Stromal cell of bone marrow (primary cell): ENCODE results near the gene HRH3.

Experiments used
- DNase-seq: peaks from one replicate; pipeline ENCODE4 v3.0.0-alpha.2; 2012; ENCODE audit warnings: low read depth

HRH3 gene

DNA sequence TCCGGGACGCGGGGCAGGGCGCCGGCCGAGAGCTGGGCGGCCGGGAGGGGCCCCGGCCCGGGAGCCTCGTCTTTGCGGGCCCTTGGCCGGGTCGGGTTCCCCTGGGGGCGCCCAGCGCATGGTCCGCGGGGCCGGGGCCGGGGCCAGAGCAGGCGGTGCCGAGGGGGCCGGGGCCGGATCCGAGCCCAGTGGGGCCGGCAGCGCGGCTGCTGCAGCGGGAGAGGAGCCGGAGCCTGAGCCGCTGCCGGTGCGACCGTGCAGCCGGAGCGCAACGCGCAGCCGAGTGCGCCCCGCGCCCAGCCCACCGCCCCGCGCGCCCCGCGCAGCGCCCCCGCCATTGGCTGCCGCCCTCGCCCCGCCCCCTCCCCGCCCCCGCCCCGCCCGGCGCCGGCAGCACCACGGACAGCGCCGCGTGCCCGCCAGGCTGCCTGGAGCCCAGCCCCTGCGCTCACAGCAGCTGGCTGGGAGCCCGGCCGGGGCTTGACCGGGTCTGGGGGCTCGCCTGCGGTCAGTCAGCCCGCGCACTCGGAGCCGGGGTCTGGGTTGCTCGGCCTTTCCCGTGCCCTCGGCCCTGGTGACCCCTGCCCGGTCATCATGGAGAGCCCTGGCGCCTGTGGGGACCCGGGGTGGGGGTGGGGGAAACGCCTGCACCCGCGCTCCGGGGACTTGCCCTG lies at the start of gene HRH3:
HRH3 (minus strand) TSS at position 287 of the 674 bp plus-strand sequence. CDS start 308 bp downstream, outside the sequence.
- no peak for DNase-seq

DNA sequence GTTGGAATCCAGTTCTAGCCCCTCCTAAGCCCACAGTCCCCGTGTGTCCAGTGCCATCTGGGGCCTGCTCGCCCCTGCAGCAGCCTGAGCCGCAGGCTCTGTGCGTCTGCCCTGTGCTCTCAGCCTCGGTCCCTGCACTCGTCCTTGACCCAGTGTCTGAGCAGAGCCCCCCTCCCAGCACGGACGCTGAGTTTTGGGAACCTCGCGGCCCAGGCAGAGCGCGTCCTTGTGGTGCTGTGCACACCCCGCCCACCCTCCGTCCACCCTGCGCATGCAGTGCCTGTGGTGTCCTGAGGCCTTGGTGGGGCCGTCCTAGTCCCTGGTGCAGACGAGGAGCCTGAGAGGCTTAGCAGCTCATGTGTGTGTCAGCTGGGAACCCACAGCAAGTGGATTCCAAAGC lies 49.8 kb upstream of the HRH3 start:
- DNase-seq, result no peak

DNA sequence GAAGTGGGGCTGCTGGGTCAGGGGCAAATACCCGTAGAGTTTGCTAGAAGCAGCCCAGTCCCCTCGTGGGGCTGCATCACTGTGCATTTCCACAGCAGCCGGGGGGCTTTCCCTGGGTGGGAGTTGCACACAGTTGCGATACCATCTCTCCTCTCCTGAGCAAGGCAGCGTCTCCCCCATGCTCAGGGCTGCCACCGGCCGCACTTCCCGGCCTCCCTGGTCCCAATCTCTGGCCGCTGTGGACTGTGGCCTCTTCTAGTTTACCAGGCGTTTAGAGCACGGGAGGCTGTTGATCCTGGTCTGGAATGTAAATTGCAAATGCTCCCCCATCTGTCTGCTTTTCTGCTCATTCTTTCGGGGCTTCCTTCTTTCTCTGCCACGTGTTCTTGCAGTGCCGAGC lies 49.3 kb upstream of the HRH3 start:
- no peak for DNase-seq

- no peak for DNase-seq
These were observed 48.3 kb upstream of the HRH3 start for GRCh38 chr20:62268228-62268900.

GRCh38 chr20:62267543-62267942 lies 47.5 kb upstream of the HRH3 start:
- no peak for DNase-seq

DNA sequence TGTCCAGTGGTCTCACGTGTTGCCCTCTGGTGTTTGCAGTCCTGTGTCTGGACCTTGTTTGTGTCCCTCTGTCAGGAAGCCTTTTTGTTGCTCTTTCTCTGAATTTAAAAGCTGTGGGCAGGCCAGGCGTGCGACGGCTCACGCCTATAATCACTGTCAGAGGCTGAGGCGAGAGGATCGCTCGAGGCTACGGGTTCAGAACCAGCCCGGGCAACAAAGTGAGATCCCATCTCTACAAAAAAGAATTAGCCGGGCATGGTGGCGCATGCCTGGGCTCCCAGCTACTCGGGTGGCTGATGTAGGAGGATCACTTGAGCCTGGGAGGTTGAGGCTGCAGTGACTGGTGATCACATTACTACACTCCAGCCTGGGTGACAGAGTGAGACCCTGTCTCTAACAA lies 46.8 kb upstream of the HRH3 start:
- DNase-seq, result no peak

DNA sequence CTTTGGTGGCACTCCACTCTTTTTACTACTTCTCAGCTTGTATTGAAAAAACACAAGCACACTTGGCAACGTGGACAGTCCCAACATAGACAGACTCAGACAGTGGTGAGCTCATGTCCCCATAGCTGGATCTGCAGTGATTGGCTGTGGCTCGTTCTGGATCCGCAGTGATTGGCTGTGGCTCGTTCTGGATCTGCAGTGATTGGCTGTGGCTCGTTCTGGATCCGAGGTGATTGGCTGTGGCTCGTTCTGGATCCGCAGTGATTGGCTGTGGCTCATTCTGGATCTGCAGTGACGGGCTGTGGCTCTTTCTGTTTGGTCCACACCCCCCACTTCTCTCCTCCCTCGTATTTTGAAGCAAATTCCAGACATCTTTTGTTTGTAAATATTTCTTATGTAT lies 46.3 kb upstream of the HRH3 start:
- DNase-seq, result no peak

DNA sequence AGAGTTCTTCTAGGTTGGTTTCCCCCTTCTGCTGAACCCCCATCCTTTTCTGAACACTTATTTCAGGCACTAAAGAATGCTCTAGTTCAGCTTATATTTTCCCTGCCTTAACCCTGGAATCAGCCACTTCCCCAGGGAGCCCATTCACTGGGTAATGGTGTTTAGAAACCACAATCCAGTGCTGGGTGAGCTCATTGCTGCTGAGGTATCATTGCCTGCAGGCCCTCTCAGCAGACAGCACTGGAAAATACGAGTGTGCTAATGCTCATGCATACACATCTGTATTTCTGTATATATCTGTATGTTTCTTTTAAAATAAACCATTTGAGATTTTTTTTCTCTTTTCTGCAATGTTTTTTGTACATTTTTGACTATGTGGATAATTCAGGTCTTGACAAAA lies 45.3 kb upstream of the HRH3 start:
- DNase-seq, result no peak

- DNase-seq, result no peak
These were observed 43.3 kb upstream of the HRH3 start for GRCh38 chr20:62263396-62263795.

- no peak for DNase-seq
These were observed 42.0 kb upstream of the HRH3 start for GRCh38 chr20:62262064-62262463.

DNA sequence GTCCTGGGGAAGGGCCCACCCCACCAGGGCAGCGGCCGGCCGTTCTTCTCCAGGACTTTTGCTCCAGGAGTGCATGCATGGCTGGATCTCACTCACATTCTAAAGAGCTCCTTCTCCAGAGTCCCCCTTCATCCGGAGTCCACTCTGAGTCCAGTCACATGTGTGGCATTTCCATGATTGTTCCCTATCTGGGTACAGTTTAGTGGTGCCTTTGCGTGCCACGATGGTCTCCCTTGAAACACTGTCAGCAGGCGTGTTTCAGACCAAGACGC lies 39.2 kb upstream of the HRH3 start:
- no peak for DNase-seq

- peak; percentile 73 for DNase-seq
These were observed 38.6 kb upstream of the HRH3 start for GRCh38 chr20:62258499-62259293.

DNA sequence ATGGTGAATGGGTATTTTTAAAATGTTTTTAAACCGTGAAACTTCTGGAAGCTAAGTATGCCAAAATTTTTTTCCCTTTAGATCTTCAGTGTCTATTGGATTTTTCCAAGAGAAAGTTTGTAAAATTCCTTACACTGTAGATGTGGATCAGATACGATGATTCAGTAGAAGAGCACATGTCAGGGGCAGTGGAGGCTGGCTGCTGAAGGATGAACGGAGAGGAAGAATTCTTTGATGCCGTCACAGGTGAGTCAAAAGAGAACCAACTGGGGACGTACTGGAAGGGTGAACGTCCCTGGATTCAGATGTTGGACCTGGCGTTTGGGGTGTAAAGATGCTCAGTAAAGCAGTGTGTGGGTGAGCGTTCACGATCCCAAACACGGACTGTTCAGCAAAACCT lies 35.9 kb upstream of the HRH3 start:
- DNase-seq, result no peak

DNA sequence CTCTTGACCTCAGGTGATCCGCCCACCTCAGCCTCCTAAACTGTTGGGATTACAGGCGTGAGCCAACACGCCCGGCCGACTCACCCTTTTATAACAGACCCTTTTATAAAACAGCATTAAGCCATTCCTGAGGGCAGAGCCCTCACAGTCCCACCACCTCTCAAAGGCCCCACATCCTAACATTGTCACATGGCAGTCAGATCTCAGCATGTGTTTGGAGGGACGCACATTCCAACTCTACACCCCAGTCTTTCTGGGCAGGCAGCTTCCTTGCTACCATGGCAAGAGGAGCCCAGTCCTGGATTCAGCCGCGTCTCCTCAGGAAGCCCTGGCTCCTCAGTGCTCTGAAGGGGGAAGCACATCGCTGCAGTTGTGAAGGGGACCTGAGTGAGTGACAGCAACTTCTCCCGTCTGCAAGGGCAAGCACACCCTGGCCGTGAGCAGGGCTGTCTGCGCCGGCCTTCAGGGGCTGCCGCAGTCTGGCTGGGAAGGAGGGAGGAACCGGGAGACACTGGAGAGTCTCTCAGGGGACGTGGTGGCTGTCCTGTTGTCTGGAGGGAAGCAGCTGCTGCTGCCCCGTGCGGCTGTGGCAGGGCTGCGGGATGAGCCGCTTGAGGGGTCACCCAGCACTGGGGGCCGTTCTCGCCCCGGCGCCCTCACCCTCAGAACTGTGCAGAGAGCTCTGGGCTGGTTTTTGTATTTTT lies 34.1 kb upstream of the HRH3 start:
- DNase-seq, result no peak

DNA sequence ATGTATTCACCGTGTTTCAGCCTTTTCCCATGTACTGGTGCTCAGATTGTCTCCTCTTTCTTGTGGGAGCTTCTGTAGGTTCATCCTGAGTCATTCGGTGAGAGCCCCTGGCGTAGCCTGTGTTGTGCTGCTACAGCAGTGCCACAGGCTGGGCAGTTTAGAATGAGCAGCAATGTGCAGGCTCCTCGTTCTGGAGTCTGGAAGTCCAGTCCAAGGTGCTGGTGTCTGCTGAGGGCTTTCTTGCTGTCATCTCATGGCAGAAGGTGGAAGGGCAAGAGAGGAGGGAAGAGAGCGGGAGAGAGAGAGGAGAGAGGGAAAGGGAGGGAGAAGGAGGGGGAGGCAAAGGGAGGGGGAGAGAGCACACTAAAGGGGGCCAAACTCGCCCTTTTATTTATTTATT lies 33.3 kb upstream of the HRH3 start:
- DNase-seq, result no peak

DNA sequence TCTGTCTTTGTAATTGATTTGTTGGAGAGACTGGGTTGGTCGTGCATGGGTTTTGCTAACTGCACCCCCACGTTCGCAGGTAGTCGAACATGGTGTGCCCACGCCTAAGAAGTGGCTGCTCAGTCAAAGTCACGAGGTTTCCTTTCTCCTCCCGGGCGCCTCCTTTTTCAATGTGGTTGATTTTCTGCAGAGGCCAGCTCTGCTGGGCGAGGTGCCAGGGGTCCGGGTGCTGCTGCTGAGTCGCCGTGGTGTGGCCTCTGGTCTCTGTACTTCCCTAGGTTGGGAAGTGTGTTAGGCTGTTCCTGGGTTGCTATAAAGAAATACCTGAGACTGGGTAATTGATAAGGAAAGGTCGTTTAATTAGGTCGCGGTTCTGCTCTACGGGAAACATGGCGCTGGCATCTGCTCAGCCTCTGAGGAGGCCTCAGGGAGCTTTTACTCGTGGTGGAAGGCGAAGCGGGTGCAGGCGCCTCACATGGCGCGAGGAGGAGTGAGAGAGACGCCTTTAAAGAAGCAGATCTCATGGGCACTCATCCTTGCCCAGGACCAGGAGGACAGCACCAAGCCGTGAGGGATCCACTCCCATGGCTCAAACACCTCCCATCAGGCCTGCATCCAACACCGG lies 32.4 kb upstream of the HRH3 start:
- no peak for DNase-seq

GRCh38 chr20:62248890-62249560 lies 28.9 kb upstream of the HRH3 start:
- no peak for DNase-seq

- DNase-seq, result no peak
These were observed 27.0 kb upstream of the HRH3 start for GRCh38 chr20:62246872-62247652.

DNA sequence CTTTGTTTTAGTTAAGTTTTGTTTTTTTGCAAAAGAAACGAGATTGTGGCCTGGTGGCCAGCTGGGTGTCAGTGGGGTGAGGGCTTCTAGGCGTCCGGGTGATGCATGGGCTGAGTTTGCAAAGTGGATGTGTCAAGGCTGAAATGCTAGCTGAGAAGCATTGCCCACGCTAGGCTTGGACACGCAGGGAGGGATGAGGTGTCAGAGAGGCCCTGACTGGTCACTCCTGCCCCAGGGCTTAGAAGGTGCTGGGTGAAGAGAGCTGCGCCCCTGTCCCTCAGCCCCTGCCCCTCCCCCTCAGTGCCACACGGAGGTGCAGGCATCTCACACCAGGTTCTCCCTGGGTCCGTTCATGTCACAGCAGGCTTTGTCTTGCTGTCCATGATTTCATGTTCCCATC lies 26.4 kb upstream of the HRH3 start:
- DNase-seq, result no peak

- DNase-seq, result no peak
These were observed 25.8 kb upstream of the HRH3 start for GRCh38 chr20:62245911-62246280.

GRCh38 chr20:62244644-62245108 lies 24.6 kb upstream of the HRH3 start:
- DNase-seq, result no peak
